Astrocyte of the spinal cord (primary cell): ENCODE results near the gene NPM3.

Experiments
- DNase-seq: peaks from one replicate; pipeline ENCODE4 v3.0.0; 2011; ENCODE audit warnings: low read depth, low spot score
- H3K4me3 ChIP-seq: 2 replicates; pipeline ENCODE4 v1.5.1; 2011; ENCODE audit warnings: low read depth, mild to moderate bottlenecking, low read length, moderate library complexity
- in situ Hi-C: cut with HindIII; loops from 2 replicates; pipeline ENCODE4 v1.10.0; 2017; ENCODE audit warnings: low sequenced_read_pairs
- TF ChIP-seq, protein P1 (sequence below): IDR thresholded peaks from 2 replicates; pipeline ENCODE4 v1.5.1; 2012; ENCODE audit warnings: low read depth, mild to moderate bottlenecking, low read length, inconsistent platforms

NPM3 gene

DNA sequence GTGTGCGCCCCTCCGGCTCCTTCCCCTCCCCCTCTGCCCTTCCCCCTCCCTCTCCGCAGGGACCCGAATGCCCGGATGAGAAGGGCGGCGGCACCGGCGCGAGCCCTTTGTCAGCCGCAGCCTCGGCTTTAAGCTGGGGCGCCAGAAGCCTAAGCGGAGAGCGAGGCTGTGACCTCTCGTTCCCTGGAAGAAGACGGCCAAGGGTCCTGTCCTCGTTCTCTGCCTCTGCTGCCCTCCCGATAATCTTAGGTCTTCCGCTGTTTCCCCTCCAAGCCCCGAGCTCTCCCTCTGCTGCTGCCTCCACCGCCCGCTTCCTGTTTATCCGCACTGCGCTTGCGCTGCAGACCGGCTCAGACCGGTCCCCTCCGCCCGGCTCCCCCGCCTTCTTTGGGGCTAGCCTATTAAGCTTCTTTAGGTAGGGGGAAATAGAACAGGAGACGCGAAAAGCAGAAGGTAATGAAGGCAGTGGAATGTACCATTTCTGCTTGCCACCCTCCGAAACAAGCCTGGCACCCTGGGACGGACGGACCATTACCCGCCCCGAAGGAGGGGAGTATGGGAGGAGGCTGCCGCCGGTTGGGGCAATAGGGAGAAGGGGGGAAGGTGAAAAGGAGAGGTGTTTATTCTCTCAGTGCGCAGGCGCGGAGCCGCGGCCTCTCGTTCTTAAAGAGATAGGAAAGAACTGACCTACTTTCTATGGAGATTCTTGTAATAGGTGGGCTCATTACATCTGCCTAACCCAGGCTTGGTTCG, 35.0 kb upstream of the NPM3 start, which contains the start of gene OGA:
TSS of gene OGA (minus strand) at position 326 of the 753 bp plus-strand sequence. CDS start 422 bp downstream, outside the sequence.
- peak within 1 kb of the TSS; percentile 98 for H3K4me3 ChIP-seq
- TF ChIP-seq, protein P1, sequence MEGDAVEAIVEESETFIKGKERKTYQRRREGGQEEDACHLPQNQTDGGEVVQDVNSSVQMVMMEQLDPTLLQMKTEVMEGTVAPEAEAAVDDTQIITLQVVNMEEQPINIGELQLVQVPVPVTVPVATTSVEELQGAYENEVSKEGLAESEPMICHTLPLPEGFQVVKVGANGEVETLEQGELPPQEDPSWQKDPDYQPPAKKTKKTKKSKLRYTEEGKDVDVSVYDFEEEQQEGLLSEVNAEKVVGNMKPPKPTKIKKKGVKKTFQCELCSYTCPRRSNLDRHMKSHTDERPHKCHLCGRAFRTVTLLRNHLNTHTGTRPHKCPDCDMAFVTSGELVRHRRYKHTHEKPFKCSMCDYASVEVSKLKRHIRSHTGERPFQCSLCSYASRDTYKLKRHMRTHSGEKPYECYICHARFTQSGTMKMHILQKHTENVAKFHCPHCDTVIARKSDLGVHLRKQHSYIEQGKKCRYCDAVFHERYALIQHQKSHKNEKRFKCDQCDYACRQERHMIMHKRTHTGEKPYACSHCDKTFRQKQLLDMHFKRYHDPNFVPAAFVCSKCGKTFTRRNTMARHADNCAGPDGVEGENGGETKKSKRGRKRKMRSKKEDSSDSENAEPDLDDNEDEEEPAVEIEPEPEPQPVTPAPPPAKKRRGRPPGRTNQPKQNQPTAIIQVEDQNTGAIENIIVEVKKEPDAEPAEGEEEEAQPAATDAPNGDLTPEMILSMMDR, result no peak
- in situ Hi-C loops, result no loop called here
- DNase-seq, result peak; percentile 100

DNA sequence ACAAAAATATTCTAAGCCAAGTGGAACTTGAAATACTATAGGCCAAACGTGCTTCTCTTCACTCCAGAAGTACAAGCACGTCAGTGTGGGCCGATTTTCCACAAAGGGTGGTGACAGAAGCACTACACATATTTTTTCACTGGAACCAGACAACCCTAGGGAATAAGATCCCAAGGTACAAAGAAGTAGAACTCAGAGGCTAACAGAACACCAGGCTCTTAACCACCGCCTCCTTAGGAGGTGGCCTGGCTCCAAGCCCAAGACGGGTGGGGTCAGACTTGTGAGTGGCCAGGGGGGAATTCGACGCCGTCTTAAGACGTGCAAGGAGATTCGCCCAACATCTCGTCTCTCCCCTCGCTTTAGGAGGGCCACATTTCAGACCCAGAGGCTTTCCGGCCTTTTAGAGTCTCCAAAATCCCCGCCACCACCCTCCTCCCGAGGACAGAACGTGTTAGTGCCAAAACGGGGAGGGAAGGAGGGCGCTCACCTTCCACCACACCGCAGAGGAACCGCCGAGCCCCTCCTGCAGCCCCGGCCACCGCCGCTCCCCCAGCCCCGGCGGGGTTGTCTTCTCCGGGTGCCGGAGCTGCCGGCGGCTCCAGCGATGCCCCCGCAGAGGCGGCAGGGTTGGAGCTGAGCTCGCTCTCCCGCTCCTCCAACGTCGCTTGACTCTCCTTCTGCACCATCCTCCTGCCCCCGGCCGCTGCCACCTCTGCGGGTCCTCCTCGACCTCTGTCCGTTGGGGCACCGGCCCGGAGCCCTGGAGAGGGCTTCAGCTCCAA, 34.3 kb upstream of the NPM3 start:
- in situ Hi-C loops, result no loop called here
- peak; percentile 96 for DNase-seq

DNA sequence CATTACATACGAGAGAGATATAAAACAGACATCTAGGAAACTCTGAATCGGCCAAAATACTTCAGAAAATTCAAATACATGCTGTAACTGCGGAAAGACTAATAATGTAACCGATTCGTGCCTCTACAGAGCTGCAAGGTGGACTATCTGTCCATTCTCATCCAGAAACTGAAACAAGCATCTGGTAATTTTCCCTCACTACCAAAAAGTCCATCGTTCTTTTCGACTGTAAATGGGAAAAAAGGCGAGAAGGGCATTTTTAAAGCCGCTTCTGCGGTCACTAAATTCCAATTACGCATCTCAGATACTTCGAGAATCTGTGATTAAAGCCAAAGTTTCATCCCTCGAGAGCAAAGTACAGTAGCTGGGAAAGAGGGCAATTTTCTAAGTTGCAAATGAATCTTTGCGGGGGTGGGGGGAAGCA, 33.7 kb upstream of the NPM3 start:
- peak overlapping the region; percentile 98 for H3K4me3 ChIP-seq
- in situ Hi-C loops, result no loop called here
- TF ChIP-seq, protein P1, result no peak
- no peak for DNase-seq

More for the DNA sequence above, 34.3 kb upstream of the NPM3 start:
- peak overlapping the region; percentile 98 for H3K4me3 ChIP-seq
- TF ChIP-seq, protein P1, result no peak

DNA sequence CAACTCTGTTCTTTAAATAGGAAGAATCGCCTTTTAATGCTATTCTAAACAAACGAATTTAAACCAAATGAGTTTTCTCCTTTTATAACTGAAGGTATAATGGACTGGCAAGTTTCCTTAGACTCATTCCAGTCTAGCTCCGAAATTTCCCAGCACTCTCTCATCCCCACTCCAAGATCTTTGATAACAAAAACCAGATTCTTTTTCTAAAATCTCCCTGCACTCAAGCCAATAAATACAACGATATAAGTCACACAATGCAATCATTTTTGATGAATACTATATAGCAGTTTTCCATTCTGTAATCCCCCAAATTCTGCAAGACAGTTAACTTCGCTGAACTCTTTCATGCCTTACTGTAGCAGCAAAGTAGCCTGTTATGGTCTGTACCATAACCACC, 33.1 kb upstream of the NPM3 start:
- TF ChIP-seq, protein P1, result no peak
- peak overlapping the region; percentile 98 for H3K4me3 ChIP-seq
- no peak for DNase-seq
- in situ Hi-C loops, result no loop called here

DNA sequence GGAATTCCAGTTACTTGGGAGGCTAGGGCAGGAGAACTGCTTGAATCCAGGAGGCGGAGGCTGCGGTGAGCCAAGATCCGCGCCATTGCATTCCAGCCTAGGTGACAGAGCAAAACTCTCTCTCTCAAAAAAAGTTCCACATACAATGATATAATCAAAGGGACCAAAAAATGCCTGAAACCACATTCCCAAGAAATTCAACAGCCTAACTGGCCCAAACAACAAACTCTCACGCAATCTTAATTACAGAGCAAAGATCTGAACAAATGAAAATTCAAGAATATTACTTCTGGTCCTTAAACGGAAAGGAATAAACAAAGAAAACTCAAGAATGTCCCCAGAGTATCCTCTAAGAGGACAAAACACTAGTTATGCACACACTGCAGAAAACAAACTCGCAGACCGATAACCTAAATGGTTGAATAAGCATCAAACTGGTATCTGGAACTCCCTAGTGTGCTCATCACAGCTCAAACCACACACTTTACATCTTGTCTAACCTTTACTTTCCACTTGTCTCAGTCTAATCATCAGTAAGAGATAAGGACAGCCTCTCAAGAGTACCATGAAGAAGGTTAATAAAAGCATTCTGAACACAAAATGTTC, 31.3 kb upstream of the NPM3 start:
- in situ Hi-C loops, result no loop called here
- H3K4me3 ChIP-seq, result peak overlapping the region; percentile 98
- DNase-seq, result no peak
- TF ChIP-seq, protein P1, result no peak

DNA sequence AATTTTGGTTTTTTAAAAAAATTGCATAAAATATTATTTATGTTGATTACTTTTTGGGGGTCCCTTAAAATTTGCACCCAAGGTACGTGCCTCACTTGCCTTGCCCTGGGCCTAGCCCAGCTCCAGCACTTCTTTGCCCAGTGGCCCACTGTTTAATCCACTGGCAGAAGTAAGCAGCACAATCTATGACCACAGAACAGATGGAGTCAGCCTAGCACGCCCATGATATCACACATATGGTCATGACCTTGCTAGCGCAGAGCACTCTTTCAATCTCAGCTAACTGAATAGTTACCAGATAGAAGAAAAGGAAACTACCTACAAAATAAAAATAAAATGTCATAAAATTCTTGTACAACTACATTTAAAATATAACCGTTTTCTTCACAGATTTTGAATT, 29.4 kb upstream of the NPM3 start:
- DNase-seq, result no peak
- TF ChIP-seq, protein P1, result no peak
- in situ Hi-C loops, result no loop called here
- no peak overlapping the region for H3K4me3 ChIP-seq
